IMR-90 (cell line): ENCODE data around the gene GABRA4. TPM values are rescaled to one million over a fixed set of nuclear protein-coding genes. Genes with fewer than 3 reads are reported as not detected.

Experiments used
- ATAC-seq: fragments of 200-7000 bp; cut with Tn5 transposase; 2 replicates; pipeline ENCODE4 v1.9.1; 2020; ENCODE audit warnings: low read depth, mild to moderate bottlenecking, moderate library complexity
- BruUV-seq: library from RNA; stranded (reverse); fragments of 400-500 nt; replicated peaks from 2 replicates; lab custom pipeline; 2021; lab: Mats Ljungman, UMichigan
- CTCF ChIA-PET: fragments of 300-600 bp; formaldehyde crosslinking; extraction: SDS; loops from one replicate; lab custom pipeline; 2021; ENCODE audit warnings: antibody characterized with exemption; lab: Yijun Ruan, JAX
- POLR2A ChIA-PET: fragments of 300-600 bp; sonication (Branson Sonifier 250); formaldehyde crosslinking; loops from one replicate; lab custom pipeline; 2022; ENCODE audit warnings: antibody characterized with exemption; ENCODE audit not compliant: unreplicated experiment; lab: Charles Lee
- DNase-seq: peaks from one replicate; pipeline ENCODE4 v3.0.0; 2013
- H2AFZ ChIP-seq: replicated peaks from 2 replicates; pipeline ENCODE3; 2013; ENCODE audit warnings: low read length, mild to moderate bottlenecking; ENCODE audit not compliant: poor library complexity
- H2AK5ac ChIP-seq: 2 replicates; pipeline ENCODE4 v1.6.1; 2013; ENCODE audit warnings: low read depth, low read length, inconsistent platforms
- H2AK9ac ChIP-seq: replicated peaks from 2 replicates; pipeline ENCODE3; 2013; ENCODE audit warnings: mild to moderate bottlenecking, low read depth, low read length, moderate library complexity; ENCODE audit not compliant: poor library complexity
- H2BK120ac ChIP-seq: 2 replicates; pipeline ENCODE4 v1.6.1; 2013; ENCODE audit warnings: low read depth, low read length, inconsistent platforms
- H2BK15ac ChIP-seq: 3 replicates; pipeline ENCODE4 v1.6.1; 2013; ENCODE audit warnings: low read depth, low read length, inconsistent platforms
- H2BK20ac ChIP-seq: 2 replicates; pipeline ENCODE4 v1.6.1; 2013; ENCODE audit warnings: low read depth, mild to moderate bottlenecking, inconsistent platforms, low read length, moderate library complexity
- H2BK5ac ChIP-seq: 2 replicates; pipeline ENCODE4 v1.6.1; 2013; ENCODE audit warnings: mild to moderate bottlenecking, low read depth, low read length, inconsistent platforms; ENCODE audit not compliant: poor library complexity, severe bottlenecking
- H3K14ac ChIP-seq: replicated peaks from 2 replicates; pipeline ENCODE4 v1.6.1; 2013; ENCODE audit warnings: low read depth, low read length, inconsistent platforms
- H3K18ac ChIP-seq: 2 replicates; pipeline ENCODE4 v1.6.1; 2013; ENCODE audit warnings: low read depth, low read length, control low read depth
- H3K23ac ChIP-seq: 2 replicates; pipeline ENCODE4 v1.6.1; 2013; ENCODE audit warnings: low read depth, low read length, inconsistent platforms
- H3K27ac ChIP-seq: 2 replicates; pipeline ENCODE4 v1.5.1; 2013; ENCODE audit warnings: mild to moderate bottlenecking, control low read depth, low read length; ENCODE audit not compliant: insufficient read depth
- H3K27me3 ChIP-seq: 2 replicates; pipeline ENCODE4 v1.6.1; 2013; ENCODE audit warnings: low read length; ENCODE audit not compliant: control insufficient read depth, insufficient read depth
- H3K36me3 ChIP-seq: 2 replicates; pipeline ENCODE4 v1.6.1; 2013; ENCODE audit warnings: low read length, mixed read lengths; ENCODE audit not compliant: control insufficient read depth, insufficient read depth
- H3K4ac ChIP-seq: 2 replicates; pipeline ENCODE4 v1.6.1; 2013; ENCODE audit warnings: low read depth, low read length, inconsistent platforms
- H3K4me1 ChIP-seq: 2 replicates; pipeline ENCODE4 v1.6.1; 2013; ENCODE audit warnings: low read length, mixed read lengths; ENCODE audit not compliant: control insufficient read depth, insufficient read depth
- H3K4me2 ChIP-seq: 2 replicates; pipeline ENCODE4 v1.6.1; 2013; ENCODE audit warnings: low read depth, mild to moderate bottlenecking, control low read depth, low read length, moderate library complexity
- H3K4me3 ChIP-seq: 2 replicates; pipeline ENCODE4 v1.5.1; 2013; ENCODE audit warnings: low read depth, mild to moderate bottlenecking, control low read depth, low read length, moderate library complexity; ENCODE audit not compliant: insufficient read depth
- H3K56ac ChIP-seq: 2 replicates; pipeline ENCODE4 v1.6.1; 2013; ENCODE audit warnings: low read length, inconsistent platforms; ENCODE audit not compliant: insufficient read depth; ENCODE audit errors: extremely low read depth
- H3K79me1 ChIP-seq, 2 experiments: 2 replicates each; pipeline ENCODE4 v1.6.1; 2013; ENCODE audit warnings: low read length in 2 of 2, inconsistent platforms in 1 of 2, low read depth in 1 of 2
- H3K9ac ChIP-seq: 2 replicates; pipeline ENCODE4 v1.6.1; 2013; ENCODE audit warnings: low read depth, low read length, control low read depth
- H3K9me1 ChIP-seq: 2 replicates; pipeline ENCODE4 v1.6.1; 2013; ENCODE audit warnings: low read length, inconsistent platforms; ENCODE audit not compliant: insufficient read depth
- H3K9me3 ChIP-seq: 2 replicates; pipeline ENCODE4 v1.6.1; 2013; ENCODE audit warnings: low read length; ENCODE audit not compliant: control insufficient read depth, insufficient read depth
- H4K20me1 ChIP-seq: 2 replicates; pipeline ENCODE4 v1.6.1; 2013; ENCODE audit warnings: low read length, inconsistent platforms; ENCODE audit not compliant: insufficient read depth
- H4K5ac ChIP-seq: 2 replicates; pipeline ENCODE4 v1.6.1; 2013; ENCODE audit warnings: mild to moderate bottlenecking, low read depth, low read length, control low read depth
- H4K8ac ChIP-seq, 2 experiments: 2 replicates each; pipeline ENCODE4 v1.6.1; 2013; ENCODE audit warnings: low read depth in 2 of 2, low read length in 2 of 2, control low read depth in 1 of 2, inconsistent platforms in 1 of 2
- H4K91ac ChIP-seq: 2 replicates; pipeline ENCODE4 v1.6.1; 2013; ENCODE audit warnings: low read depth, low read length, inconsistent platforms; ENCODE audit not compliant: insufficient read depth
- NFE2L2 ChIP-seq: fragments of 150-350 bp; IDR thresholded peaks from 2 replicates; pipeline ENCODE4 v1.6.1; 2016; ENCODE audit warnings: low read depth, mild to moderate bottlenecking, low read length
- RAD21 ChIP-seq: IDR thresholded peaks from 2 replicates; pipeline ENCODE4 v1.6.1; 2012; ENCODE audit warnings: low read length, improper control_type of control experiment
- RFX5 ChIP-seq: IDR thresholded peaks from 2 replicates; pipeline ENCODE4 v1.8.0; 2012; ENCODE audit warnings: low read depth, mild to moderate bottlenecking, low read length, moderate library complexity
- WGBS, 2 experiments: methylation state at CpG; one replicate each; pipeline versions ENCODE4 v1.1.5 to v1.1.7; 2013; ENCODE audit warnings: missing lambda C conversion rate in 2 of 2; ENCODE audit not compliant: insufficient read length in 1 of 2; ENCODE audit errors: extremely low coverage in 2 of 2; 5-methylcytosine and 5-hydroxymethylcytosine counted together
- dilution Hi-C: fragments of 300-500 bp; cut with HindIII; formaldehyde crosslinking; loops from one replicate; pipeline ENCODE4 v1.14.3; 2018; ENCODE audit warnings: low sequenced_read_pairs; ENCODE audit not compliant: unreplicated experiment
- in situ Hi-C: fragments of 300-500 bp; cut with MboI; formaldehyde crosslinking; loops from 3 replicates; pipeline ENCODE4 v1.14.3; 2019; ENCODE audit warnings: low sequenced_read_pairs, inconsistent platforms, mixed read lengths
- intact Hi-C: fragments of 100-400 bp; cut with micrococcal nuclease; formaldehyde crosslinking; loops from 2 replicates; pipeline ENCODE4 v1.10.0; 2022
- polyA plus RNA-seq, 3 experiments: library from polyadenylated mRNA; depleted of rRNA; stranded (reverse); fragments of >200 nt; gene quantifications; 2 replicates each; pipeline ENCODE4 v1.2.3, GENCODE V29; 2012; ENCODE audit warnings: low replicate concordance in 1 of 3
- total RNA-seq: library from RNA; depleted of rRNA; stranded (reverse); fragments of >200 nt; gene quantifications from 2 replicates; pipeline ENCODE4 v1.2.3, GENCODE V29; 2012
- TF ChIP-seq, protein P1 (sequence below): conservative IDR thresholded peaks from 2 replicates; pipeline ENCODE4 v1.5.1; 2012; ENCODE audit warnings: mild to moderate bottlenecking, low read depth, low read length, improper control_type of control experiment
- TF ChIP-seq, protein P2 (sequence below): fragments of 150-350 bp; IDR thresholded peaks from 2 replicates; pipeline ENCODE4 v1.6.1; 2016; ENCODE audit warnings: low read depth, mild to moderate bottlenecking, low read length, moderate library complexity, borderline replicate concordance

GABRA4 gene
- total and polyA plus RNA-seq, 2 of the 4 experiments (the other 2 are of a cell fraction): 1.1 to 1.8 TPM

DNA sequence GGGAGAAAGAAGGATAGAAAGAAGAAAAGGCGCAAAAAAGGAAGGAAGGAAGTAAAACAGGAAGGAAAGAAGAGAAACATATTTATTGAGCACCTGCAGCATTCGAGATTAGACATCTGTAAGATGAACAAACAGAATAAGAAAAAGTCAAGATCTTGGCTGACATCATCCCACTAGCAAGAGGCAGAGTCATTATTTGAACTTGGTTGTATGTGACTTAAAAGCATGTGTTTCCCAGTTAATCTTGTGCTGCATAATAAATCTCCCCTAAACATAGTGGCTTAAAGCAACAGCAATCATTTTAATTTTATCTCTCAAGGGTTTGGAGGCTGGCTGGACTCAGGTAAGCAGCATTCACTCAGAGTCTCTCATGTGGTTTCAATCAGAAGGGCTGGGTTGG is 45.8 kb downstream of the GABRA4 start:
- WGBS, 2 experiments: 100% methylated on average over 1 of the region's 2 CpGs; no CpG with 5 or more reads in 1 of the 2 experiments
- intact Hi-C loops (no loop called here), in situ Hi-C loops (loop anchor here (25.0 kb wide), 1 partner anchor 615 kb away; no protein-coding TSS in a partner anchor), dilution Hi-C loops (no loop called here)
- no peak overlapping the region for H4K91ac ChIP-seq
- H3K79me1 ChIP-seq: no peaks in the 10 kb centered on the region
- ChIA-PET POLR2A (no interaction called here), CTCF (no interaction called here)
- no peak for DNase-seq
- no peaks in the 10 kb centered on the region for H3K27me3 ChIP-seq
- ATAC-seq: no peak
- no peak overlapping the region for H2BK120ac ChIP-seq
- H3K18ac ChIP-seq: no peak overlapping the region
- no peak overlapping the region for H3K23ac ChIP-seq
- no TSS peak for BruUV-seq
- no peak overlapping the region for H2BK5ac ChIP-seq
- H2BK15ac ChIP-seq: no peak overlapping the region
- H2AK5ac ChIP-seq: no peak overlapping the region
- H2AK9ac ChIP-seq: no peak overlapping the region
- no peak overlapping the region for H2AFZ ChIP-seq
- H3K9me3 ChIP-seq: no peaks in the 10 kb centered on the region
- H3K9me1 ChIP-seq: 0 out of 2 replicates have a peak, but pooled peaks cover 2% of the 10 kb centered on the region
- TF ChIP-seq RAD21 (no peak), RFX5 (no peak), NFE2L2 (no peak)
- TF ChIP-seq, protein P1, sequence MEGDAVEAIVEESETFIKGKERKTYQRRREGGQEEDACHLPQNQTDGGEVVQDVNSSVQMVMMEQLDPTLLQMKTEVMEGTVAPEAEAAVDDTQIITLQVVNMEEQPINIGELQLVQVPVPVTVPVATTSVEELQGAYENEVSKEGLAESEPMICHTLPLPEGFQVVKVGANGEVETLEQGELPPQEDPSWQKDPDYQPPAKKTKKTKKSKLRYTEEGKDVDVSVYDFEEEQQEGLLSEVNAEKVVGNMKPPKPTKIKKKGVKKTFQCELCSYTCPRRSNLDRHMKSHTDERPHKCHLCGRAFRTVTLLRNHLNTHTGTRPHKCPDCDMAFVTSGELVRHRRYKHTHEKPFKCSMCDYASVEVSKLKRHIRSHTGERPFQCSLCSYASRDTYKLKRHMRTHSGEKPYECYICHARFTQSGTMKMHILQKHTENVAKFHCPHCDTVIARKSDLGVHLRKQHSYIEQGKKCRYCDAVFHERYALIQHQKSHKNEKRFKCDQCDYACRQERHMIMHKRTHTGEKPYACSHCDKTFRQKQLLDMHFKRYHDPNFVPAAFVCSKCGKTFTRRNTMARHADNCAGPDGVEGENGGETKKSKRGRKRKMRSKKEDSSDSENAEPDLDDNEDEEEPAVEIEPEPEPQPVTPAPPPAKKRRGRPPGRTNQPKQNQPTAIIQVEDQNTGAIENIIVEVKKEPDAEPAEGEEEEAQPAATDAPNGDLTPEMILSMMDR: no peak
- TF ChIP-seq, protein P2, sequence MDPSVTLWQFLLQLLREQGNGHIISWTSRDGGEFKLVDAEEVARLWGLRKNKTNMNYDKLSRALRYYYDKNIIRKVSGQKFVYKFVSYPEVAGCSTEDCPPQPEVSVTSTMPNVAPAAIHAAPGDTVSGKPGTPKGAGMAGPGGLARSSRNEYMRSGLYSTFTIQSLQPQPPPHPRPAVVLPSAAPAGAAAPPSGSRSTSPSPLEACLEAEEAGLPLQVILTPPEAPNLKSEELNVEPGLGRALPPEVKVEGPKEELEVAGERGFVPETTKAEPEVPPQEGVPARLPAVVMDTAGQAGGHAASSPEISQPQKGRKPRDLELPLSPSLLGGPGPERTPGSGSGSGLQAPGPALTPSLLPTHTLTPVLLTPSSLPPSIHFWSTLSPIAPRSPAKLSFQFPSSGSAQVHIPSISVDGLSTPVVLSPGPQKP: no peak
- H3K27ac ChIP-seq: no peak overlapping the region
- no peak overlapping the region for H3K4ac ChIP-seq
- H2BK20ac ChIP-seq: peak overlapping the region; percentile 4; the same call in 1 of the 2 replicates
- no peak overlapping the region for H3K14ac ChIP-seq
- H4K5ac ChIP-seq: no peak overlapping the region
- H4K8ac ChIP-seq: no peak overlapping the region
- H3K4me3 ChIP-seq: no peak overlapping the region
- H3K4me1 ChIP-seq: peaks cover 7% of the 10 kb centered on the region
- H4K20me1 ChIP-seq: no peaks in the 10 kb centered on the region
- no peak overlapping the region for H3K56ac ChIP-seq
- no peaks in the 10 kb centered on the region for H3K36me3 ChIP-seq
- H3K4me2 ChIP-seq: no peak overlapping the region
- no peak overlapping the region for H3K9ac ChIP-seq
